Sigmoid colon (tissue), 3 donors: ENCODE results near the gene WDHD1.

Experiments used
- POLR2A ChIP-seq, 2 donors: fragments of 450-650 bp; IDR thresholded peaks; one replicate each; pipeline ENCODE4 v1.6.1; 2016; ENCODE audit warnings: antibody characterized with exemption in 2 of 2, mild to moderate bottlenecking in 2 of 2, moderate library complexity in 2 of 2
- TF ChIP-seq, protein P1 (sequence below), 4 experiments: fragments of 450-650 bp in 3 of 4; fragments of 200-600 bp in 1 of 4; IDR thresholded peaks; one replicate each; pipeline ENCODE4 v1.5.1; 2016 to 2019; ENCODE audit warnings: antibody characterized with exemption in 4 of 4, mild to moderate bottlenecking in 3 of 4, moderate library complexity in 2 of 4

DNA sequence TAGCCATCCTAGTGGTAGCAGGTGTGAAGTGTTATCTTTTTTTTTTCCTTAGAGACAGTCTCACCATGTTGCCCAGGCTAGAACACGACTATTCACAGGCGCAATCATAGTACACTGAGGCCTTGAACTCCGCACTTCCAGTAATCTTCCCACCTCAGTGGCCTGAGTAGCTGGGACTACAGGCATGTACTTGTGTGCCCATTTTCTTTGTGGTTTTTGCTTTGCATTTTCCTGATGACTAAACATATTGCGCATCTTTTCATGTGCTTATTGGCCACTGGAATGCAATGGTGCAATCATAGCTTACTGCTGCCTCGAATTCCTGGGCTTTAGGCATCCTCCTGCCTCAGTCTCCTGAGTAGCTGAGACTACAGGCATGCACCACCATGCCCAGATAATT lies 90.9 kb downstream of the WDHD1 start:
- no peak for TF ChIP-seq POLR2A (IDR thresholded peaks at IDR 0.05)
- TF ChIP-seq, protein P1, sequence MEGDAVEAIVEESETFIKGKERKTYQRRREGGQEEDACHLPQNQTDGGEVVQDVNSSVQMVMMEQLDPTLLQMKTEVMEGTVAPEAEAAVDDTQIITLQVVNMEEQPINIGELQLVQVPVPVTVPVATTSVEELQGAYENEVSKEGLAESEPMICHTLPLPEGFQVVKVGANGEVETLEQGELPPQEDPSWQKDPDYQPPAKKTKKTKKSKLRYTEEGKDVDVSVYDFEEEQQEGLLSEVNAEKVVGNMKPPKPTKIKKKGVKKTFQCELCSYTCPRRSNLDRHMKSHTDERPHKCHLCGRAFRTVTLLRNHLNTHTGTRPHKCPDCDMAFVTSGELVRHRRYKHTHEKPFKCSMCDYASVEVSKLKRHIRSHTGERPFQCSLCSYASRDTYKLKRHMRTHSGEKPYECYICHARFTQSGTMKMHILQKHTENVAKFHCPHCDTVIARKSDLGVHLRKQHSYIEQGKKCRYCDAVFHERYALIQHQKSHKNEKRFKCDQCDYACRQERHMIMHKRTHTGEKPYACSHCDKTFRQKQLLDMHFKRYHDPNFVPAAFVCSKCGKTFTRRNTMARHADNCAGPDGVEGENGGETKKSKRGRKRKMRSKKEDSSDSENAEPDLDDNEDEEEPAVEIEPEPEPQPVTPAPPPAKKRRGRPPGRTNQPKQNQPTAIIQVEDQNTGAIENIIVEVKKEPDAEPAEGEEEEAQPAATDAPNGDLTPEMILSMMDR (IDR thresholded peaks at IDR 0.05) = no peak
